Kidney (tissue), 14 donors: ENCODE results near the gene DUOX1. TPM values are rescaled to one million over a fixed set of nuclear protein-coding genes. Genes with fewer than 3 reads are reported as not detected.

Experiments
- DNase-seq, 5 donors: peaks; one replicate each; pipeline ENCODE4 v3.0.0-alpha.2; 2013 to 2020
- FAIRE-seq: peaks from 2 replicates; lab custom pipeline; 2012; peaks lifted over from hg19 to GRCh38; lab: Jason Lieb, UNC
- H3K27ac ChIP-seq, 2 donors: one replicate each; pipeline ENCODE4 v1.7.0; 2013; ENCODE audit warnings: low read depth in 2 of 2, low read length in 2 of 2, inconsistent platforms in 1 of 2
- H3K27me3 ChIP-seq: one replicate; pipeline ENCODE4 v1.7.1; 2013; ENCODE audit warnings: low read length, inconsistent platforms; ENCODE audit not compliant: control insufficient read depth, insufficient read depth
- H3K36me3 ChIP-seq, 3 donors: one replicate each; pipeline versions ENCODE4 v1.7.0 to v1.7.1; 2013; ENCODE audit warnings: low read length in 3 of 3, control low read depth in 1 of 3, inconsistent platforms in 1 of 3; ENCODE audit not compliant: insufficient read depth in 3 of 3, control insufficient read depth in 2 of 3
- H3K4me1 ChIP-seq, 3 donors: one replicate each; pipeline versions ENCODE4 v1.7.0 to v1.7.1; 2013; ENCODE audit warnings: low read length in 3 of 3, inconsistent platforms in 1 of 3, low read depth in 1 of 3; ENCODE audit not compliant: control insufficient read depth in 2 of 3, insufficient read depth in 2 of 3
- H3K4me3 ChIP-seq, 3 donors: one replicate each; pipeline versions ENCODE4 v1.7.0 to v1.8.1; 2013; ENCODE audit warnings: low read length in 3 of 3, control low read depth in 1 of 3, inconsistent platforms in 1 of 3
- H3K9ac ChIP-seq, 3 donors: one replicate each; pipeline versions ENCODE4 v1.7.0 to v1.7.1; 2013; ENCODE audit warnings: low read length in 3 of 3, control low read depth in 1 of 3, inconsistent platforms in 1 of 3
- H3K9me3 ChIP-seq, 3 donors: one replicate each; pipeline versions ENCODE4 v1.7.0 to v1.7.1; 2013; ENCODE audit warnings: low read length in 3 of 3, control low read depth in 1 of 3, inconsistent platforms in 1 of 3; ENCODE audit not compliant: control insufficient read depth in 2 of 3, insufficient read depth in 1 of 3
- intact Hi-C: fragments of 100-400 bp; cut with DNase I; formaldehyde crosslinking; loops from one replicate; pipeline ENCODE4 v1.11.1; 2022
- polyA plus RNA-seq: library from polyadenylated mRNA; stranded (reverse); fragments of 350-450 nt; fragmentation: Illumina TruSeq; extraction: RNeasy Lipid Tissue Mini Kit (QIAGEN cat#74804); gene quantifications from one replicate; pipeline ENCODE4 v1.2.3, GENCODE V29; 2014; ENCODE audit warnings: low read depth, low replicate concordance; ENCODE audit not compliant: insufficient read depth
- total RNA-seq: library from RNA; stranded (reverse); fragmentation: NEBNext Ultra II Directional; extraction: Animal tissue kit (Norgen Biotek cat#: 25700); gene quantifications from one replicate; pipeline ENCODE4 v1.2.1, GENCODE V29; 2021
- TF ChIP-seq, protein P1 (sequence below): IDR thresholded peaks from 3 replicates; pipeline ENCODE4 v1.5.1; 2012; ENCODE audit warnings: mild to moderate bottlenecking, moderate library complexity, borderline replicate concordance; ENCODE audit not compliant: insufficient read depth; ENCODE audit errors: extremely low read depth
- donor health status: control.
- donor health status: control.
- donor health status: control.
- donor health status: control.
- donor health status: control.
- donor health status: DM: yes; HTN: yes; CAD: no.
- donor health status: Normal renal cell carcinoma (clear cell type).

Gene DUOX1
- total and polyA plus RNA-seq, 2 donors from 2014 or later = 0.26 to 1.6 TPM

DNA sequence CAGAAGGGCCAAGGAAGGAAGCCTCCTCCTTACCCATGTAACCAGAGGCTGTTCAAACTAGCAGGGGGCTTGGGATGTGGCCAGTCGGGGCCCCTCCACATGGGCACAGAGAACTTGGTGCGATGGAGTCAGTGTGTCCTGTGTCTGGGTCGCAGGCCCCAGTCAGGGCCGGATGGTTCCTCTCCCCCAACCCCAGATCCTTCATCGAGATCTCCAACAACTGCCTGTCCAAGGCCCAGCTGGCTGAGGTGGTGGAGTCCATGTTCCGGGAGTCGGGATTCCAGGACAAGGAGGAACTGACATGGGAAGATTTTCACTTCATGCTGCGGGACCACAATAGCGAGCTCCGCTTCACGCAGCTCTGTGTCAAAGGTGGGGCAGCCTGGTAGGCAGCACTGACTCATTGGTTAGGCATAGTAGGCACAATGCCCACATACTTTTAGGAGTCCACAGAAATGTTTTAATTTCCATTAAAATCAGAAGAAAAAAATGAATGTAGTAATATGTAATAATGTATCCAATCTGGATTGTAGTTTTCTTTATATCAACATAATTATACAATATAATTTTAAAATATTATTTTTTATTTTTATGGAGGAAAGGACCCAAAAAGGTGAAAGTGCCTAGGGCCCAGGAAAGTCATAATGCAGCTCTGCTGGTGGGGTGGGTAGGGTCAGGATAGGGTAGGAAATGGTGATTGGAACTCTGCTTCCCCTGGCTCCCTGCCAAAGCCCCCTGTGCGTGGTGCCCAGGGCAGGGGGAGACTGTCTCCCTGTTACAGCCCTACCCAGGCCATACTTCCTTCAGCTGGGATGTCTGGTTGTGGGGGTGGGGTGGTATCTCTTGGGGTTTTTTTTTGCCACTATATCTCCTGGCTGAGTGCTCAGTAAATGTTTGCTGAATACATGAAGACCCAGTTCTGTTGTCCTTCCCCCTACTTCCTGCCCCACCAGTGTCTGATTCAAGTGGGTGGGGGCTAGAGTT is 18.6 kb downstream of the DUOX1 start:
- no peak overlapping the region for H3K4me3 ChIP-seq
- no peak overlapping the region for H3K9ac ChIP-seq
- intact Hi-C loops = no loop called here
- H3K36me3 ChIP-seq = no peaks in the 10 kb centered on the region
- FAIRE-seq = no peak
- no peaks in the 10 kb centered on the region for H3K9me3 ChIP-seq
- no peaks in the 10 kb centered on the region for H3K27me3 ChIP-seq
- H3K27ac ChIP-seq = no peak overlapping the region
- H3K4me1 ChIP-seq = no peaks in the 10 kb centered on the region
- TF ChIP-seq, protein P1, sequence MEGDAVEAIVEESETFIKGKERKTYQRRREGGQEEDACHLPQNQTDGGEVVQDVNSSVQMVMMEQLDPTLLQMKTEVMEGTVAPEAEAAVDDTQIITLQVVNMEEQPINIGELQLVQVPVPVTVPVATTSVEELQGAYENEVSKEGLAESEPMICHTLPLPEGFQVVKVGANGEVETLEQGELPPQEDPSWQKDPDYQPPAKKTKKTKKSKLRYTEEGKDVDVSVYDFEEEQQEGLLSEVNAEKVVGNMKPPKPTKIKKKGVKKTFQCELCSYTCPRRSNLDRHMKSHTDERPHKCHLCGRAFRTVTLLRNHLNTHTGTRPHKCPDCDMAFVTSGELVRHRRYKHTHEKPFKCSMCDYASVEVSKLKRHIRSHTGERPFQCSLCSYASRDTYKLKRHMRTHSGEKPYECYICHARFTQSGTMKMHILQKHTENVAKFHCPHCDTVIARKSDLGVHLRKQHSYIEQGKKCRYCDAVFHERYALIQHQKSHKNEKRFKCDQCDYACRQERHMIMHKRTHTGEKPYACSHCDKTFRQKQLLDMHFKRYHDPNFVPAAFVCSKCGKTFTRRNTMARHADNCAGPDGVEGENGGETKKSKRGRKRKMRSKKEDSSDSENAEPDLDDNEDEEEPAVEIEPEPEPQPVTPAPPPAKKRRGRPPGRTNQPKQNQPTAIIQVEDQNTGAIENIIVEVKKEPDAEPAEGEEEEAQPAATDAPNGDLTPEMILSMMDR = no peak
- no peak for DNase-seq

DNA sequence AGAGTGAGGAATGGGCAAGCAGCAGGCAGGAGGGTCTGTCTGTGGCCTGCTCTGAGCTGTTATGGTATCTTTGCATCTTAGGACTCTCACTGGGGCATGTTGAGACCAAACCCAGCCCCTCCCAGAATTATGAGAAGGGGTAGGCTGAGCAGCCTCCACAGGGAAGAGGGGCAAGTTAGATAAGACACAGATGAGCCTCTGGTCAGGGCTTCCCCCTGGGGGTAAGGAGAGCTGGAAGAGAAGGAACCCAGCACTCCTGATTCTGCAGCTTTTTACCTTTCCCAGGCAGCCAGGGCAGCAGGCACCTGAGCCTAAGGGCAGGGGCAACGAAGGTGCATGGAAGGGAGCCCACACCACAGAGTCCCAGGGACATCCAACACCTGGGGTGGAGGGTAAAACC is 19.3 kb downstream of the DUOX1 start:
- intact Hi-C loops = no loop called here
- no peaks in the 10 kb centered on the region for H3K27me3 ChIP-seq
- H3K27ac ChIP-seq = no peak overlapping the region
- no peaks in the 10 kb centered on the region for H3K36me3 ChIP-seq
- FAIRE-seq (no peak), DNase-seq (no peak)
- H3K4me3 ChIP-seq = no peak overlapping the region
- H3K4me1 ChIP-seq = no peaks in the 10 kb centered on the region
- H3K9ac ChIP-seq = no peak overlapping the region
- TF ChIP-seq, protein P1 = no peak
- H3K9me3 ChIP-seq = no peaks in the 10 kb centered on the region

DNA sequence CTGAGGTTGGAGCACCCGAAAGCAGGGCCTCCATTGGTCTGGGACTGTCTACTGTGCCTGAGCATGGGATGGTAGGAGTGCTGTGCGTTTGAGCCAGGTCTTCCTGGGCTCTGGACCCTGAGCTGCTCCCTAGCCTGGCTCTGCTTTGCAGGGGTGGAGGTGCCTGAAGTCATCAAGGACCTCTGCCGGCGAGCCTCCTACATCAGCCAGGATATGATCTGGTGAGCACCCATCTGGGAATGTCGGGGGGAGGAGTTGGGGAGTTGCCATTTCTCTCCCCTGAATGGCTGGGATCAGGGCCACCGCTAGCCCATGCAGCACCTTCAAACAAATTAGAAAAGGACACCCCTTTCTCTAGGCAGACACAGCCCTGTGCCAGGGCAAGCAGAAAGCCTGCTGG is 20.7 kb downstream of the DUOX1 start:
- no peak overlapping the region for H3K9ac ChIP-seq
- H3K36me3 ChIP-seq = no peaks in the 10 kb centered on the region
- peak in 1 of 5 donors; percentile 46 for DNase-seq
- TF ChIP-seq, protein P1 = no peak
- no peaks in the 10 kb centered on the region for H3K9me3 ChIP-seq
- FAIRE-seq = no peak
- intact Hi-C loops = no loop called here
- H3K4me1 ChIP-seq = no peaks in the 10 kb centered on the region
- no peak overlapping the region for H3K4me3 ChIP-seq
- H3K27ac ChIP-seq = no peak overlapping the region
- no peaks in the 10 kb centered on the region for H3K27me3 ChIP-seq
